LNCaP clone FGC (cell line): ENCODE measurements around the gene NEDD9.

Experiments
- DNase-seq: peaks from one replicate; pipeline ENCODE4 v3.0.0-alpha.2; 2011; ENCODE audit warnings: low read depth
- H3K4me3 ChIP-seq: 2 replicates; pipeline ENCODE4 v1.5.1; 2011; ENCODE audit warnings: mild to moderate bottlenecking, low read depth, low read length, control low read depth
- TF ChIP-seq, protein P1 (sequence below): IDR thresholded peaks from 2 replicates; pipeline ENCODE4 v1.5.1; 2012; ENCODE audit warnings: mild to moderate bottlenecking; ENCODE audit not compliant: control insufficient read depth, insufficient read depth; ENCODE audit errors: extremely low read depth

NEDD9 gene

DNA sequence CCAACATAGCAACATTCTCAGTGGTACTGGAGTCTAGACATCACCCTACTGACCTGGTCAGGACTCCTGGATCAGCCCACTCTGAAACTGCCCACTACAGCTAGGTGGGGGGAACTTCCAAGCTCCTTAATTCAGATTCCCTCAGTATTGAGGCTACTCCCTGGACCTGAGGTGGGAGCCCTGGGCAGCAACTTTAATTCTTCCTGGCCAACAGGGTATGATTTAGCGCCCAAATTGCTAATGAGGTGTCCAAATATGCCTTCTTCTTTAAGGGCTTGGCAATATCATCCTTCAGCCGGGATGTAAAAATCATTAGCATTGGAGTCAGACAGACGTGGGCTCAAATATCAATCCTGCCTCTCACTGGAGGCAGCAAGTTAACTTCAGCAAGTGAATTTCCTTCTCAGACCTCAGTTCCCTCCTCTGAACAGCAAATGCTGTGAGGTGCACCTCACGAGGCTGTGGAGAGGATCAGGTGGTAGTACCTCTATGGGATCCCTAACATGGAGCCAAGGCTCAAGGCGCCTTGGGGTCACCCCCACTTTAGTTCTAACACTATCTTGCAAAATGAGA, 27.6 kb downstream of the NEDD9 start:
- no peak overlapping the region for H3K4me3 ChIP-seq
- TF ChIP-seq, protein P1, sequence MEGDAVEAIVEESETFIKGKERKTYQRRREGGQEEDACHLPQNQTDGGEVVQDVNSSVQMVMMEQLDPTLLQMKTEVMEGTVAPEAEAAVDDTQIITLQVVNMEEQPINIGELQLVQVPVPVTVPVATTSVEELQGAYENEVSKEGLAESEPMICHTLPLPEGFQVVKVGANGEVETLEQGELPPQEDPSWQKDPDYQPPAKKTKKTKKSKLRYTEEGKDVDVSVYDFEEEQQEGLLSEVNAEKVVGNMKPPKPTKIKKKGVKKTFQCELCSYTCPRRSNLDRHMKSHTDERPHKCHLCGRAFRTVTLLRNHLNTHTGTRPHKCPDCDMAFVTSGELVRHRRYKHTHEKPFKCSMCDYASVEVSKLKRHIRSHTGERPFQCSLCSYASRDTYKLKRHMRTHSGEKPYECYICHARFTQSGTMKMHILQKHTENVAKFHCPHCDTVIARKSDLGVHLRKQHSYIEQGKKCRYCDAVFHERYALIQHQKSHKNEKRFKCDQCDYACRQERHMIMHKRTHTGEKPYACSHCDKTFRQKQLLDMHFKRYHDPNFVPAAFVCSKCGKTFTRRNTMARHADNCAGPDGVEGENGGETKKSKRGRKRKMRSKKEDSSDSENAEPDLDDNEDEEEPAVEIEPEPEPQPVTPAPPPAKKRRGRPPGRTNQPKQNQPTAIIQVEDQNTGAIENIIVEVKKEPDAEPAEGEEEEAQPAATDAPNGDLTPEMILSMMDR: no peak
- no peak for DNase-seq

DNA sequence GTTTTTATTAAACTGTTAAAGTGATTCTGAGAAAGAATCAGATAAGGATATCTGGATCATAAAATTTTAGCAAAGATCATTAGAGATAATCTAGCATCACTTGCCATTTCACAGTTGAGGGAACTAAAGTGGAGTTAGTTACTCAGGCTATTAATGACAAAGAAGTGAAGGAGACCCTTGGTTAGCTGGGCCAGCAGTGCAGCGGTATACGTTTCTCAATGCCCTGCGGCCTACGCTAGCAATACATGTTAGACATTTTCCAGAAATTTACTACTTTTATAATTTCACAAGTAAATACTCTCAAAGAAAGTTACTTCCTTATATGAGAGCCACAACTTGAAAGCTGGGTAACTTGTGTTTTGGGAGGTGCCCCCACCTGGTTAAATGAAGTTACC, 28.5 kb downstream of the NEDD9 start:
- TF ChIP-seq, protein P1: no peak

DNA sequence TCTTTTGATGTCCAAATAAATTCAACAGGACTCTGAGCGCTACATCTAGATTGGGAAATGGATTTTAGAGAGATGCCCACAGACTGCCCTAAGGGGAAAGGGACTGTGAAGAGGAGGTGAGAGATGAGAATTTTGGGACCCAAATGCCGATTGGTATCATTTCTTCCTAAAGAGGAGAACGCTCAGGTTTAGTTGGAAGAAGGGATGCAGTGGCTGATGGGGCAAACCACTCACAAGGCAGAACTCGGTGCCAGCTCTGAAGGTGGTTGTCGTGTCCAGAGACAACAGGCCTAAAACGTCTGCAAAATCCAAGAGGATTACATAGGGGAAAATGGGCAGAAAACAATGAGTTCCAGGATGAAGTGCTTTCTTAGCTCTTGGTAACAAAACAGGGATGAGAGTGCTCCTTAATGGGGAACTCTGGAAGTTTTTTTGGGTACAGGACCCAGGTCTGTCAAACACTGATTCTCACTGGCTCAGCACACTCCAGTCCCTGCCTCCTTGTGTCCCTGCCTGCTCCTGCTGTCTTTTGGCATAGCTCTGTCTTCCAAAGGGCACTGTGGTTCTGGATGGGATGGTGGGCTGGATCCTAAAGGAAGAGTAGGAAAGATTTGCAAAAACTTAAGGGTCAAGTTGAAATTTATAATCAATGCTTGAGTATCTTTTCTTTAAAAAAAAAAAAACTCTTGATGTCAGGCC, 29.0 kb downstream of the NEDD9 start:
- TF ChIP-seq, protein P1: no peak
- no peak for DNase-seq

More for the DNA sequence above, 28.5 kb downstream of the NEDD9 start:
- no peak overlapping the region for H3K4me3 ChIP-seq
- DNase-seq: no peak

DNA sequence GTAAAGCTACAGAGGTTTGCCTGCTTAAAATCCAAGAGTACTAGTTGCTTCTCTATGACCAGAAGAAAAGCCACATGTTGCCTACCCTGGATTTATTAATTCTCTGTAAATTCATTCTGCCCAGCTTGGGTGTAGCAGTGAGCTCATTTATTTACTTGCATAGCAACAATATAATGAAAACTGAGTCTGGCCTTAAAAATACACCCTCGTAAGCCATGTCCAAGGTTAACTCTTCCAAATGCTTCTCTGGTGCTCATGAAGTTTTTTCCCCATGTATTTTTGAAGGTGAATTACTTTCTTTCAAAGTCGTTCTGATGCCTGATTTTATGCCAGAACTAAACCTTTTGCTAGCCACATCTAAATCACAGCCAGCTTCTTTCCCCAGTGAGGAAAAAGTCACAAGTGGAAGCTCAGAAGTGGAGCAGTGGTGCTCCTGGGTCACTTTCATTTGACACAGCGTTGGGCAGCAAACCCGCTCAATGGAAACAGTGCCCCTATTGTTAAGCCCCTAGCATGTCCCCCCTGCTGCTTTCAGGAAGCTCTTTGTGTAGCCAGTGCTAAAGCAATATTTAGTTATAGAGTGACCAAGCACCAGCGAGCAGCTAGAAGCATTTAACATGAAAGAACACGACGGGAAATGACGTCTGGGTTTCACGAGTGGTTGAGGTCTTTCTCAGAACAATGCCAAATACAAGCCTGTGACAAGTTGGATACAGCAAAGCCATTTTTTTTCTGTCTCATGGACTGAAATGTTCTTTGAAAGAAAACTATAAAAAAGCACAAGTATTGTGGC, 29.8 kb downstream of the NEDD9 start:
- no peak for DNase-seq
- H3K4me3 ChIP-seq: no peak overlapping the region
- TF ChIP-seq, protein P1: no peak

More for the DNA sequence above, 29.0 kb downstream of the NEDD9 start:
- H3K4me3 ChIP-seq: no peak overlapping the region

DNA sequence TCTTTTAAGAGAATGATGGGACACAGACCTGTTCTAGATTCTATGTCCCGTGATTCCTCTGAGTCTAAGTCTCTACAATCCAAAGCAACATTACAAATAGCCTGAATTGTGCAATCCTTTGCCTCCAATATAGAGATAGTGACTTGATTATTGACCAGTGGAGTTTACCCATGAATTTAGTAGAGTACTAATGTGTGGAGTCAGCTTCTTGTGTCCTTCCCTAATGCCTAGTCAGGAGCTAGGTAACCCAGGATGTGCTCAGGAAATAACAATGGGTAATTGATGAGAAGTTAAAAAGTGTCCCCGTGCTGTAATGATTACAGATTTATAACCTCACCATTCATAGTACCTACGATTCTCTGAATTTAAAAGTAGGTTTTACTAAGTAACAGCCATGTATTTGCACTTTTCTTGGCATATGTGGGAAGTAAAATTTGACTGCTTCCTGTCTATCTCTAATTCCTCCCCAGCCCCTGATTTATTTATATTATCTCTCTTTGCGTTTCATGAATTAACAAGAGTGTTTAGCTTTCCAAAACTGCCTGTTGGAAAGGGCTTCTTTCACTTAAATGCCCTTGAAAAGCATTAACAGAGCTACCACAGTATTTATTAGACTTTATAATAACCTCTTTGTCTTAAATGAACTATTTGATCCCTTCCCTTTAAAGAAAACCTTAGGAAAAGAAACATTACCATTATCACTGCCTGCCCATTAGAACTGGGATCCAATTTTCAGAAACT, 30.5 kb downstream of the NEDD9 start:
- TF ChIP-seq, protein P1: no peak
- DNase-seq: no peak
- no peak overlapping the region for H3K4me3 ChIP-seq

DNA sequence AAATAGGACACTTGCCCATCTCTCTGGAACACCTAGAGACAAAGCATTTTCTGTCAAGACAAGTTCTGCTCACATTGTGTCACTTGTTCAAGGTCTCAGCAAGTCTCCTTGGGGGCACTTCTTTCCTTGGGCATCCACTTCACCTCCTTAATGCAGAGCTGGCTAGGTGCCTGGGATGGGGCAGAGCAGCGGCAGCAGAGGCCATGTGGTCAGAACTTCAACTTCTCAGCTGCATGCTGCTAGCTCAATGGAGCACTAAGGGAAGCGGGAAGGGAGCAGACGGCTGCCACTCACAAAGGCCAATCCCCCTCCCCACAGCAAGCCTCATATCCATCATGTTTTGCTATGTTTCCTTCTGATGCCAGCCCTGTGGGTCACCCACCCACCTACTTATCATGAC, 31.5 kb downstream of the NEDD9 start:
- TF ChIP-seq, protein P1: no peak
- no peak overlapping the region for H3K4me3 ChIP-seq
- DNase-seq: no peak
